C1 segment of cervical spinal cord (tissue), 14 donors: ENCODE results near the gene UVRAG.

Experiments
- DNase-seq, 14 donors: peaks; one replicate each; lab custom pipeline; 2025; lab: John Stamatoyannopoulos, UW

UVRAG gene

GRCh38 chr11:76162336-76163288 is 347.6 kb downstream of the UVRAG start:
- DNase-seq: no peak

- no peak for DNase-seq
These were observed 348.4 kb downstream of the UVRAG start for GRCh38 chr11:76163289-76163880.

- DNase-seq: no peak
These were observed 349.1 kb downstream of the UVRAG start for GRCh38 chr11:76164081-76164480.

GRCh38 chr11:76164861-76165751 is 350.1 kb downstream of the UVRAG start:
- DNase-seq: no peak

- no peak for DNase-seq
These were observed 351.3 kb downstream of the UVRAG start for GRCh38 chr11:76166314-76166713.

- no peak for DNase-seq
These were observed 352.6 kb downstream of the UVRAG start for GRCh38 chr11:76167590-76167989.

GRCh38 chr11:76169473-76169896 is 354.5 kb downstream of the UVRAG start:
- no peak for DNase-seq

GRCh38 chr11:76170468-76170867 is 355.5 kb downstream of the UVRAG start:
- no peak for DNase-seq

- no peak for DNase-seq
These were observed 357.6 kb downstream of the UVRAG start for GRCh38 chr11:76172583-76172982.

GRCh38 chr11:76173663-76174062 is 358.7 kb downstream of the UVRAG start:
- no peak for DNase-seq

GRCh38 chr11:76174330-76174729 is 359.3 kb downstream of the UVRAG start:
- DNase-seq: no peak

GRCh38 chr11:76175783-76176182 is 360.8 kb downstream of the UVRAG start:
- DNase-seq: no peak

GRCh38 chr11:76176463-76176862 is 361.5 kb downstream of the UVRAG start:
- no peak for DNase-seq

- DNase-seq: no peak
These were observed 362.3 kb downstream of the UVRAG start for GRCh38 chr11:76177250-76177686.

GRCh38 chr11:76179147-76179546 is 364.1 kb downstream of the UVRAG start:
- no peak for DNase-seq

GRCh38 chr11:76181371-76181770 is 366.4 kb downstream of the UVRAG start:
- DNase-seq: no peak

- no peak for DNase-seq
These were observed 369.6 kb downstream of the UVRAG start for GRCh38 chr11:76184551-76184993.

GRCh38 chr11:76185511-76185910 is 370.5 kb downstream of the UVRAG start:
- no peak for DNase-seq

- DNase-seq: peak in 2 of 14 donors; percentile 6 to 35
These were observed 371.0 kb downstream of the UVRAG start for GRCh38 chr11:76185931-76186401.

GRCh38 chr11:76186776-76187279 is 371.8 kb downstream of the UVRAG start:
- peak in 1 of 14 donors; percentile 31 for DNase-seq

- no peak for DNase-seq
These were observed 373.9 kb downstream of the UVRAG start for GRCh38 chr11:76188873-76189272.
